ENCODE results near the gene APBB2. TPM values are rescaled to one million over a fixed set of nuclear protein-coding genes. Genes with fewer than 3 reads are reported as not detected.
A peak's percentile ranks its signal among the peaks of the same experiment; 100 is the strongest.
"Not testable (repeated sequence)": the region's sequence is repeated elsewhere in the genome, so short reads cannot be mapped to it uniquely, and the experiment has no call there.

Gene APBB2
- total and polyA plus RNA-seq, 4 donors: 82.2 to 104 (median 91.6) TPM

- WGBS (ENCODE audit: insufficient coverage): 100% methylated on average over 4 of the region's 5 CpGs
- no peak for DNase-seq (ENCODE audit: low read depth in 4 of 6, low spot score in 6 of 6)
- Histone ChIP-seq H3K36me3 (ENCODE audit: control insufficient read depth, insufficient read depth, low read length) (no peaks in the 10 kb centered on the region), H3K27ac (ENCODE audit: low read depth, low read length) (no peak overlapping the region), H3K9me3 (ENCODE audit: control insufficient read depth, insufficient read depth, low read length) (no peaks in the 10 kb centered on the region), H3K4me1 (ENCODE audit: control insufficient read depth, insufficient read depth, low read length) (no peaks in the 10 kb centered on the region), H3K4me3 (ENCODE audit: low read depth, low read length) (no peak overlapping the region), H3K27me3 (ENCODE audit: control insufficient read depth, insufficient read depth, low read length) (no peaks in the 10 kb centered on the region)
Measured at GRCh38 chr4:41052287-41052686, 162.1 kb downstream of the APBB2 start.

GRCh38 chr4:41050880-41051775 is 163.2 kb downstream of the APBB2 start:
- WGBS (ENCODE audit: insufficient coverage): 94% methylated on average over 9 of the region's 11 CpGs
- Histone ChIP-seq H3K27ac (ENCODE audit: low read depth, low read length) (no peak overlapping the region), H3K9me3 (ENCODE audit: control insufficient read depth, insufficient read depth, low read length) (no peaks in the 10 kb centered on the region), H3K4me1 (ENCODE audit: control insufficient read depth, insufficient read depth, low read length) (no peaks in the 10 kb centered on the region), H3K27me3 (ENCODE audit: control insufficient read depth, insufficient read depth, low read length) (no peaks in the 10 kb centered on the region), H3K4me3 (ENCODE audit: low read depth, low read length) (no peak overlapping the region), H3K36me3 (ENCODE audit: control insufficient read depth, insufficient read depth, low read length) (no peaks in the 10 kb centered on the region)
- DNase-seq (ENCODE audit: low read depth in 4 of 6, low spot score in 6 of 6): no peak

DNA sequence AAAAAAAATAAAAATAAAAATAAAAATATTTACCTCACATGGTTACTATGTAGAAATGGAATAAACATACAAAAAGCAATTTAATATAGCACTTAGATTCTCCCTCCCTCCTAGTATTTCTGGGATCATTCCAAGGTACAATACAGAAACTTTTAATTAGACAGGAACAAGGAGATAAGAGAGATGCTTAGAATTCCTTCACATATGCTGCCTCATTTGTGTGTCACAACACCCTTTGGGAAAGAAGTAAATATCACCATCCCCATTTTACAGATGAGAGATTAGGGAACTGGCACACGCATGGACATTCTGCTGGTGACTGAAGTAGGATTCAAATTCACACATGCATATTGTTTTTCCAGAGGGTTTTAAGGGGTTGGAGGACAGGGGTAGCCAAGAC is 164.2 kb downstream of the APBB2 start:
- H3K4me1 ChIP-seq (ENCODE audit: control insufficient read depth, insufficient read depth, low read length): no peaks in the 10 kb centered on the region
- DNase-seq (ENCODE audit: low read depth in 4 of 6, low spot score in 6 of 6): no peak
- H3K27me3 ChIP-seq (ENCODE audit: control insufficient read depth, insufficient read depth, low read length): no peaks in the 10 kb centered on the region
- no peaks in the 10 kb centered on the region for H3K9me3 ChIP-seq (ENCODE audit: control insufficient read depth, insufficient read depth, low read length)
- no CpG with 5 or more reads among the region's 1 CpG for WGBS (ENCODE audit: insufficient coverage)
- no peaks in the 10 kb centered on the region for H3K36me3 ChIP-seq (ENCODE audit: control insufficient read depth, insufficient read depth, low read length)
- no peak overlapping the region for H3K27ac ChIP-seq (ENCODE audit: low read depth, low read length)
- H3K4me3 ChIP-seq (ENCODE audit: low read depth, low read length): no peak overlapping the region

DNA sequence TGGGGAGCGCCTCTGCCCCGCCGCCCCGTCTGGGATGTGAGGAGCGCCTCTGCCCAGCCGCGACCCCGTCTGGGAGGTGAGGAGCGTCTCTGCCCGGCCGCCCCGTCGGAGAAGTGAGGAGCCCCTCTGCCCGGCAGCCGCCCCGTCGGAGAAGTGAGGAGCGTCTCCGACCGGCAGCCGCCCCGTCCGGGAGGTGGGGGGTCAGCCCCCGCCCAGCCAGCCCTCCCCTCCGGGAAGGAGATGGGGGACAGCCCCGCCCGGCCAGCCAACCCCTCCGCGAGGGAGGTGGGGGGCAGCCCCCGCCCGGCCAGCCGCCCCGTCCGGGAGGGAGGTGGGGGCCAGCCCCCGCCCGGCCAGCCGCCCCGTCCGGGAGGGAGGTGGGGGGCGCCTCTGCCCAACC is 165.2 kb downstream of the APBB2 start:
- 100% methylated on average over 19 of the region's 40 CpGs for WGBS (ENCODE audit: insufficient coverage)
- not testable (repeated sequence) for H3K27ac ChIP-seq (ENCODE audit: low read depth, low read length); DNase-seq (ENCODE audit: low read depth in 4 of 6, low spot score in 6 of 6); H3K9me3 ChIP-seq (ENCODE audit: control insufficient read depth, insufficient read depth, low read length); H3K36me3 ChIP-seq (ENCODE audit: control insufficient read depth, insufficient read depth, low read length); H3K4me1 ChIP-seq (ENCODE audit: control insufficient read depth, insufficient read depth, low read length); H3K27me3 ChIP-seq (ENCODE audit: control insufficient read depth, insufficient read depth, low read length); H3K4me3 ChIP-seq (ENCODE audit: low read depth, low read length)

GRCh38 chr4:41044791-41045190 is 169.6 kb downstream of the APBB2 start:
- Histone ChIP-seq H3K4me3 (ENCODE audit: low read depth, low read length) (no peak overlapping the region), H3K36me3 (ENCODE audit: control insufficient read depth, insufficient read depth, low read length) (no peaks in the 10 kb centered on the region), H3K9me3 (ENCODE audit: control insufficient read depth, insufficient read depth, low read length) (no peaks in the 10 kb centered on the region), H3K4me1 (ENCODE audit: control insufficient read depth, insufficient read depth, low read length) (no peaks in the 10 kb centered on the region), H3K27ac (ENCODE audit: low read depth, low read length) (no peak overlapping the region), H3K27me3 (ENCODE audit: control insufficient read depth, insufficient read depth, low read length) (no peaks in the 10 kb centered on the region)
- DNase-seq (ENCODE audit: low read depth in 4 of 6, low spot score in 6 of 6): no peak

GRCh38 chr4:41044165-41044564 is 170.2 kb downstream of the APBB2 start:
- no peaks in the 10 kb centered on the region for H3K4me1 ChIP-seq (ENCODE audit: control insufficient read depth, insufficient read depth, low read length)
- H3K36me3 ChIP-seq (ENCODE audit: control insufficient read depth, insufficient read depth, low read length): no peaks in the 10 kb centered on the region
- H3K27ac ChIP-seq (ENCODE audit: low read depth, low read length): no peak overlapping the region
- DNase-seq (ENCODE audit: low read depth in 4 of 6, low spot score in 6 of 6): no peak
- H3K4me3 ChIP-seq (ENCODE audit: low read depth, low read length): no peak overlapping the region
- no peaks in the 10 kb centered on the region for H3K9me3 ChIP-seq (ENCODE audit: control insufficient read depth, insufficient read depth, low read length)
- H3K27me3 ChIP-seq (ENCODE audit: control insufficient read depth, insufficient read depth, low read length): no peaks in the 10 kb centered on the region

GRCh38 chr4:41043465-41043864 is 170.9 kb downstream of the APBB2 start:
- WGBS (ENCODE audit: insufficient coverage): no CpG with 5 or more reads among the region's 2 CpGs
- no peaks in the 10 kb centered on the region for H3K9me3 ChIP-seq (ENCODE audit: control insufficient read depth, insufficient read depth, low read length)
- H3K36me3 ChIP-seq (ENCODE audit: control insufficient read depth, insufficient read depth, low read length): no peaks in the 10 kb centered on the region
- no peak overlapping the region for H3K4me3 ChIP-seq (ENCODE audit: low read depth, low read length)
- DNase-seq (ENCODE audit: low read depth in 4 of 6, low spot score in 6 of 6): no peak
- H3K27ac ChIP-seq (ENCODE audit: low read depth, low read length): no peak overlapping the region
- no peaks in the 10 kb centered on the region for H3K27me3 ChIP-seq (ENCODE audit: control insufficient read depth, insufficient read depth, low read length)
- no peaks in the 10 kb centered on the region for H3K4me1 ChIP-seq (ENCODE audit: control insufficient read depth, insufficient read depth, low read length)

- no peaks in the 10 kb centered on the region for H3K27me3 ChIP-seq (ENCODE audit: control insufficient read depth, insufficient read depth, low read length)
- no CpG with 5 or more reads among the region's 1 CpG for WGBS (ENCODE audit: insufficient coverage)
- H3K9me3 ChIP-seq (ENCODE audit: control insufficient read depth, insufficient read depth, low read length): no peaks in the 10 kb centered on the region
- H3K4me3 ChIP-seq (ENCODE audit: low read depth, low read length): no peak overlapping the region
- no peak for DNase-seq (ENCODE audit: low read depth in 4 of 6, low spot score in 6 of 6)
- H3K27ac ChIP-seq (ENCODE audit: low read depth, low read length): no peak overlapping the region
- H3K36me3 ChIP-seq (ENCODE audit: control insufficient read depth, insufficient read depth, low read length): no peaks in the 10 kb centered on the region
- no peaks in the 10 kb centered on the region for H3K4me1 ChIP-seq (ENCODE audit: control insufficient read depth, insufficient read depth, low read length)
Measured at GRCh38 chr4:41041551-41041950, 172.8 kb downstream of the APBB2 start.

DNA sequence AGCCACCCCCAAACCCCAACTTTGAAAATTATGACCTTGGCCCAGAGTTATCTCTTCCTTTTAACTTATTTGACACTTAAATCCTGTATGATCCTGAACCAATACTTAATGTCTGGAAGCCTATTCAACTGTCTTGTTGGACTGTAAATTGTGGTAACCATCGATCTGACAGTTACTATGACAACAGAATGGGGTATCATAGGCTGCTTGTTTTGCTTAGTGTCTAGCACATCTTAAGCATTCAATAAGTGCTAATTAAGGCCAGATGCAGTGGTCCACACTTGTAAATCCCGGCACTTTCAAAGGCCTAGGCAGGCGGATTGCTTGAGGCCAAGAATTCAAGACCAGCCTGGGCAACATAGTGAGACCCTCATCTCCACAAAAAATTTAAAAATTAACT is 175.0 kb downstream of the APBB2 start:
- Histone ChIP-seq H3K9me3 (ENCODE audit: control insufficient read depth, insufficient read depth, low read length) (no peaks in the 10 kb centered on the region), H3K4me3 (ENCODE audit: low read depth, low read length) (no peak overlapping the region), H3K4me1 (ENCODE audit: control insufficient read depth, insufficient read depth, low read length) (no peaks in the 10 kb centered on the region), H3K36me3 (ENCODE audit: control insufficient read depth, insufficient read depth, low read length) (no peaks in the 10 kb centered on the region), H3K27ac (ENCODE audit: low read depth, low read length) (no peak overlapping the region), H3K27me3 (ENCODE audit: control insufficient read depth, insufficient read depth, low read length) (no peaks in the 10 kb centered on the region)
- 50% methylated on average over 2 of the region's 3 CpGs for WGBS (ENCODE audit: insufficient coverage)
- peak in 1 of 6 donors; percentile 18 for DNase-seq (ENCODE audit: low read depth in 4 of 6, low spot score in 6 of 6)

DNA sequence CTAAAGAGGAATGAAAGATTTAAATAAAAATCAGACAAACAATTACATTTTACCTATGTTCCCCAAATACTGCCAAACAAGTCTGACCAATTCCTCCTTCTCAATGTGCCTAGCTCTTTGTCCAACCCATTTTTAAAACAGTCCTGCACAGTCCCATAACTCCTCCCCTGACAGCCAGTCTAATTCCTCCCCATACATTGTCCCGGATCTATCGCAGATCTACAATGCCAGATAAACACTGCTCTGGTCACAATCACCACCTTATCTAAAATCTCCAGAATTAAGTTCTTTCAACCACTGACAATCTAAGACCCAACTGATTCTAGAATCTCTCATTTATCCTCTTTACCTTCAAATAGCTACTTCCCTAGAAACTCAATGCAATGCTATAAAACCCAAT is 176.0 kb downstream of the APBB2 start:
- no peak overlapping the region for H3K27ac ChIP-seq (ENCODE audit: low read depth, low read length)
- no peak for DNase-seq (ENCODE audit: low read depth in 4 of 6, low spot score in 6 of 6)
- H3K4me3 ChIP-seq (ENCODE audit: low read depth, low read length): no peak overlapping the region
- no peaks in the 10 kb centered on the region for H3K9me3 ChIP-seq (ENCODE audit: control insufficient read depth, insufficient read depth, low read length)
- 89% methylated on average over 2 of the region's 2 CpGs for WGBS (ENCODE audit: insufficient coverage)
- no peaks in the 10 kb centered on the region for H3K27me3 ChIP-seq (ENCODE audit: control insufficient read depth, insufficient read depth, low read length)
- H3K36me3 ChIP-seq (ENCODE audit: control insufficient read depth, insufficient read depth, low read length): no peaks in the 10 kb centered on the region
- H3K4me1 ChIP-seq (ENCODE audit: control insufficient read depth, insufficient read depth, low read length): no peaks in the 10 kb centered on the region

Measured in spinal cord (tissue), 10 donors.